Keratinocyte (primary cell): Measurements from ENCODE around the gene B4GALNT4.

ENCODE experiments used
- EZH2 ChIP-seq: IDR thresholded peaks from one replicate; pipeline ENCODE4 v1.6.1; 2012; ENCODE audit warnings: inconsistent platforms, mild to moderate bottlenecking, low read length, moderate library complexity
- TF ChIP-seq, protein P1 (sequence below), 3 experiments: IDR thresholded peaks in 1 of 3; conservative IDR thresholded peaks in 1 of 3; optimal IDR thresholded peaks in 1 of 3; 2 replicates in 2 of 3; 3 replicates in 1 of 3; pipeline versions ENCODE3 to v1.5.1; 2011; ENCODE audit warnings: low read length in 3 of 3, mild to moderate bottlenecking in 3 of 3, moderate library complexity in 2 of 3, control low read depth in 1 of 3, inconsistent platforms in 1 of 3; ENCODE audit not compliant: insufficient read depth in 2 of 3; ENCODE audit errors: extremely low read depth in 1 of 3

DNA sequence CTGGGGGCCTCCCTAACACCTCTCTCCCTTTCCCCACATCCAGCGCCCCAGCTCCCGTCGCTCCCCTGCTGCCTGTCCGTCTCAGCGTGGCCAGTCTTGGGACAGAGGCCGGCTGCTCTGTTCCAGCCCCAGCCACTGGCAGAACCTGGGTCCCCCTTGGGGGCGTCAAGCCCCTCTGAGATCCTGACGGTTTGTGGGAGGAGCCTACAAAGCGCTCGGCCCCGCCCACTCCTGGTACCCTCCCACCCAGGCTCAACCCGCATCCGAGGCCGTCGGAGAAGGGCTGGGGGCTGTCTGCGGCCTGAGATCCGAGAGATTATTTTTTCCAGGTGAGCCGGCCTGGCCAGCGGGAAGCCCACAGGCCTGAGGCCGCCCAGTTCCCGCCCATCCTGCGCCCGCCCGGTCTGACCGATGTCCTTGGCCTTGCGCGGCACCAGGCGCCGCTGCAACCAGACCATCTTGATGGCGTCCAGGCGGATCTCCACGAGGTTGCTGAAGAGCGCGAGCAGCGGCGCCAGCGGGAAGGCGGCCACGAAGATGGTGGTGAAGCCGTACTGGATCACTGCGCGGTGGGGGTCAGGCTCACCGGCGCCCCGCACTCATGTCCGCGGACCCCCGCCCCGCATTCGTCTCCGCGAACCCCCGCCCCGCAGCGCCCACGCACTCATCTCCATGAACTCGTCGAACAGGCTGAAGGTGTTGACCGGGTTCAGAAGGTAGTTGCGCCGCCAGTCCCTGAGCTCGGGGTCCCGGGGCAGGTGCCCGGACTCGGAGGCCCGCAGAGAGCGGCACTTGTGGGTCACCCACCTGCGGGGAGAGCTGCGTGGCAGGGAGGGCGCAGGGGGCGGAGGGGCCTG, 51.0 kb downstream of the B4GALNT4 start:
- TF ChIP-seq, protein P1, sequence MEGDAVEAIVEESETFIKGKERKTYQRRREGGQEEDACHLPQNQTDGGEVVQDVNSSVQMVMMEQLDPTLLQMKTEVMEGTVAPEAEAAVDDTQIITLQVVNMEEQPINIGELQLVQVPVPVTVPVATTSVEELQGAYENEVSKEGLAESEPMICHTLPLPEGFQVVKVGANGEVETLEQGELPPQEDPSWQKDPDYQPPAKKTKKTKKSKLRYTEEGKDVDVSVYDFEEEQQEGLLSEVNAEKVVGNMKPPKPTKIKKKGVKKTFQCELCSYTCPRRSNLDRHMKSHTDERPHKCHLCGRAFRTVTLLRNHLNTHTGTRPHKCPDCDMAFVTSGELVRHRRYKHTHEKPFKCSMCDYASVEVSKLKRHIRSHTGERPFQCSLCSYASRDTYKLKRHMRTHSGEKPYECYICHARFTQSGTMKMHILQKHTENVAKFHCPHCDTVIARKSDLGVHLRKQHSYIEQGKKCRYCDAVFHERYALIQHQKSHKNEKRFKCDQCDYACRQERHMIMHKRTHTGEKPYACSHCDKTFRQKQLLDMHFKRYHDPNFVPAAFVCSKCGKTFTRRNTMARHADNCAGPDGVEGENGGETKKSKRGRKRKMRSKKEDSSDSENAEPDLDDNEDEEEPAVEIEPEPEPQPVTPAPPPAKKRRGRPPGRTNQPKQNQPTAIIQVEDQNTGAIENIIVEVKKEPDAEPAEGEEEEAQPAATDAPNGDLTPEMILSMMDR (optimal IDR thresholded peaks at IDR 0.05 in 1 of 3, IDR thresholded peaks at IDR 0.05 in 1 of 3, conservative IDR thresholded peaks at IDR 0.05 in 1 of 3; ENCODE audit: extremely low read depth in 1 of 3, insufficient read depth in 2 of 3, low read length in 3 of 3), result no peak
- TF ChIP-seq EZH2, result no peak
